Activated naive CD4-positive, alpha-beta T cell treated with anti-CD3 and anti-CD28 coated beads, Interleukin-2, amount 10 ng/mL, durations not matched to agents 7 days and 5 days (primary cell): ENCODE results near the gene NDUFS8.

ENCODE experiments used
- CTCF ChIA-PET: fragments of 350-600 bp; sonication (Branson Sonifier 250); formaldehyde crosslinking; loops from one replicate; lab custom pipeline; 2021; ENCODE audit warnings: antibody characterized with exemption; lab: Charles Lee
- DNase-seq: peaks from one replicate; pipeline ENCODE4 v3.0.0-alpha.2; 2020
- H3K27ac Mint-ChIP-seq: one replicate; pipeline ENCODE4 v1.8.0; 2021; ENCODE audit warnings: mild to moderate bottlenecking, moderate library complexity, mixed read lengths
- H3K27me3 Mint-ChIP-seq: one replicate; pipeline ENCODE4 v1.8.0; 2021; ENCODE audit warnings: mild to moderate bottlenecking, mixed read lengths
- H3K36me3 Mint-ChIP-seq: one replicate; pipeline ENCODE4 v1.8.0; 2021; ENCODE audit warnings: mixed read lengths
- H3K4me1 Mint-ChIP-seq: one replicate; pipeline ENCODE4 v1.8.0; 2021; ENCODE audit warnings: mixed read lengths
- H3K4me3 Mint-ChIP-seq: one replicate; pipeline ENCODE4 v1.8.0; 2021; ENCODE audit warnings: mild to moderate bottlenecking, moderate library complexity, mixed read lengths
- H3K9me3 Mint-ChIP-seq: one replicate; pipeline ENCODE4 v1.8.0; 2021; ENCODE audit warnings: mixed read lengths

NDUFS8 gene

DNA sequence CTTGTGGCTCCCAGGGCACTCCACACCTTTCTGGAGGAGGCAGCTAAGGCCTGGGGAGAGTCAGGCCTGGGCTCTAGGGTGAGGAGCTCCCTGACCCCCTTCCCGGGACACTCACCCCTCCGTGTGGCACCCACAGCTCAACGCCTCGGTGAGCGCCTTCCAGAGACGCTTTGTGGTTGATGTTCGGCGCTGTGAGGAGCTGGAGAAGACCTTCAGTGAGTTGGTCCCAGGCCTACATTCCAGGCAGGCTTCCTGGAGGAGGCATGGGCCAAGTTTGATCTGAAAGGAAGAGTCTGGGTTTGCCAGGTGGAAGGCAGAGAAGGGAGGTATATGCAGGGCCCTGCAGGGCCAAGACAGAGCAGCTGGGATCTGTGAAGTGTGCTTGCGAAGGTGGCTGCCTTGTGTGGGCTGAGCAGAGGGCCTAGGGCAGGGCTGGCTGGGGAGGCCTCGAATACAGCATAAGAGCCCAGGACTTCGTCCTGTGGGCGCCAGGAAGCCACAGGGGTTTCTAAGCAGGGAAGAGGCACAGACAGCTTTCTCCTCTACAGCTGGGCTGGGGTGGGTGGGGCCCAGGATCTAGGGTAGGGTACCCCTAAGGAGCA lies 11.2 kb downstream of the NDUFS8 start:
- Mint-ChIP-seq H3K4me3 (peak overlapping the region; percentile 54), H3K27me3 (no peaks in the 10 kb centered on the region), H3K27ac (peak overlapping the region; percentile 81), H3K36me3 (peaks cover 10% of the 10 kb centered on the region), H3K4me1 (peaks cover 26% of the 10 kb centered on the region), H3K9me3 (no peaks in the 10 kb centered on the region)
- CTCF ChIA-PET, result interaction anchor here (1.6 kb wide), 1 partner anchor 32 kb away, joined by 5 read pairs; the partner anchor contains the start of gene ALDH3B1
- no peak for DNase-seq

GRCh38 chr11:68042219-68043028 lies 11.9 kb downstream of the NDUFS8 start:
- H3K36me3 Mint-ChIP-seq, result peaks cover 11% of the 10 kb centered on the region
- peaks cover 19% of the 10 kb centered on the region for H3K4me1 Mint-ChIP-seq
- DNase-seq, result no peak
- no peak overlapping the region for H3K4me3 Mint-ChIP-seq
- H3K27ac Mint-ChIP-seq, result peak overlapping the region; percentile 45
- no peaks in the 10 kb centered on the region for H3K27me3 Mint-ChIP-seq
- CTCF ChIA-PET, result interaction anchor here (0.6 kb wide), 1 partner anchor 156 kb away, joined by 3 read pairs; no protein-coding TSS in a partner anchor
- H3K9me3 Mint-ChIP-seq, result no peaks in the 10 kb centered on the region

GRCh38 chr11:68043029-68043348 lies 12.5 kb downstream of the NDUFS8 start:
- no peak overlapping the region for H3K27ac Mint-ChIP-seq
- H3K27me3 Mint-ChIP-seq, result no peaks in the 10 kb centered on the region
- CTCF ChIA-PET, result no interaction called here
- no peaks in the 10 kb centered on the region for H3K9me3 Mint-ChIP-seq
- DNase-seq, result no peak
- H3K4me3 Mint-ChIP-seq, result no peak overlapping the region
- peaks cover 15% of the 10 kb centered on the region for H3K4me1 Mint-ChIP-seq
- peaks cover 13% of the 10 kb centered on the region for H3K36me3 Mint-ChIP-seq

- no peak overlapping the region for H3K4me3 Mint-ChIP-seq
- H3K27ac Mint-ChIP-seq, result no peak overlapping the region
- H3K9me3 Mint-ChIP-seq, result no peaks in the 10 kb centered on the region
- no peak for DNase-seq
- CTCF ChIA-PET, result no interaction called here
- H3K4me1 Mint-ChIP-seq, result peaks cover 15% of the 10 kb centered on the region
- no peaks in the 10 kb centered on the region for H3K27me3 Mint-ChIP-seq
- peaks cover 16% of the 10 kb centered on the region for H3K36me3 Mint-ChIP-seq
Measured at GRCh38 chr11:68043349-68044144, 13.1 kb downstream of the NDUFS8 start.

- no peak overlapping the region for H3K4me3 Mint-ChIP-seq
- no peaks in the 10 kb centered on the region for H3K9me3 Mint-ChIP-seq
- no peak overlapping the region for H3K27ac Mint-ChIP-seq
- CTCF ChIA-PET, result no interaction called here
- peaks cover 16% of the 10 kb centered on the region for H3K36me3 Mint-ChIP-seq
- no peak for DNase-seq
- H3K4me1 Mint-ChIP-seq, result peaks cover 15% of the 10 kb centered on the region
- no peaks in the 10 kb centered on the region for H3K27me3 Mint-ChIP-seq
Measured at GRCh38 chr11:68044145-68044813, 13.8 kb downstream of the NDUFS8 start.

GRCh38 chr11:68044898-68045351 lies 14.4 kb downstream of the NDUFS8 start:
- H3K4me1 Mint-ChIP-seq, result peaks cover 15% of the 10 kb centered on the region
- H3K27ac Mint-ChIP-seq, result no peak overlapping the region
- H3K27me3 Mint-ChIP-seq, result no peaks in the 10 kb centered on the region

DNA sequence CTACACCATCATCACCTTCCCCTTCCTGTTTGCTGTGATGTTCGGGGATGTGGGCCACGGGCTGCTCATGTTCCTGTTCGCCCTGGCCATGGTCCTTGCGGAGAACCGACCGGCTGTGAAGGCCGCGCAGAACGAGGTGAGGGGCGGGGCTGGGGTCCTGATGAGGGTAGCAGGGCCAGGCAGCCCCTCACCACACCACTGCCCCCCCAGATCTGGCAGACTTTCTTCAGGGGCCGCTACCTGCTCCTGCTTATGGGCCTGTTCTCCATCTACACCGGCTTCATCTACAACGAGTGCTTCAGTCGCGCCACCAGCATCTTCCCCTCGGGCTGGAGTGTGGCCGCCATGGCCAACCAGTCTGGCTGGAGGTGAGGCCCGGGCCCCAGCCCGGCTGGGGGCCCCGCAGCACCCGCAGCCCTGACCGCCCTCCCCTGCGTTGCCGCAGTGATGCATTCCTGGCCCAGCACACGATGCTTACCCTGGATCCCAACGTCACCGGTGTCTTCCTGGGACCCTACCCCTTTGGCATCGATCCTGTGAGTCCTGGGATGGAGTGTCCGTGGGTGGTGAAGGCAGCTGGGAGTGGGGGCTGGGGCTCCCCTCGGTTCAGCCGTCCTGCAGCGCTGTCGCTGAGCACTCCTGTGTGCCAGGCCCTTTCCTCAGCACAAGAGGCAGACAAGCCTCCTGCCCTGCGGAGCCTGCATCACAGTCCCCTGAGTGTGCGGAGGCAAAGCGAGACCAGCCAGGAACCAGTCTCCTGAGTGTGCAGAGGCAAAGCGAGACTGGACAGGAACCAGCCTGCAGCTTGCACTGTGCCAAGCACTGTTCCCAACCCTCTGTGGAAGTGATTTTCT lies 17.2 kb downstream of the NDUFS8 start:
- no peaks in the 10 kb centered on the region for H3K27me3 Mint-ChIP-seq
- no peak overlapping the region for H3K27ac Mint-ChIP-seq

More at GRCh38 chr11:68044898-68045351, 14.4 kb downstream of the NDUFS8 start:
- CTCF ChIA-PET, result no interaction called here
- H3K36me3 Mint-ChIP-seq, result peaks cover 16% of the 10 kb centered on the region
- no peaks in the 10 kb centered on the region for H3K9me3 Mint-ChIP-seq
- H3K4me3 Mint-ChIP-seq, result no peak overlapping the region
- no peak for DNase-seq

DNA sequence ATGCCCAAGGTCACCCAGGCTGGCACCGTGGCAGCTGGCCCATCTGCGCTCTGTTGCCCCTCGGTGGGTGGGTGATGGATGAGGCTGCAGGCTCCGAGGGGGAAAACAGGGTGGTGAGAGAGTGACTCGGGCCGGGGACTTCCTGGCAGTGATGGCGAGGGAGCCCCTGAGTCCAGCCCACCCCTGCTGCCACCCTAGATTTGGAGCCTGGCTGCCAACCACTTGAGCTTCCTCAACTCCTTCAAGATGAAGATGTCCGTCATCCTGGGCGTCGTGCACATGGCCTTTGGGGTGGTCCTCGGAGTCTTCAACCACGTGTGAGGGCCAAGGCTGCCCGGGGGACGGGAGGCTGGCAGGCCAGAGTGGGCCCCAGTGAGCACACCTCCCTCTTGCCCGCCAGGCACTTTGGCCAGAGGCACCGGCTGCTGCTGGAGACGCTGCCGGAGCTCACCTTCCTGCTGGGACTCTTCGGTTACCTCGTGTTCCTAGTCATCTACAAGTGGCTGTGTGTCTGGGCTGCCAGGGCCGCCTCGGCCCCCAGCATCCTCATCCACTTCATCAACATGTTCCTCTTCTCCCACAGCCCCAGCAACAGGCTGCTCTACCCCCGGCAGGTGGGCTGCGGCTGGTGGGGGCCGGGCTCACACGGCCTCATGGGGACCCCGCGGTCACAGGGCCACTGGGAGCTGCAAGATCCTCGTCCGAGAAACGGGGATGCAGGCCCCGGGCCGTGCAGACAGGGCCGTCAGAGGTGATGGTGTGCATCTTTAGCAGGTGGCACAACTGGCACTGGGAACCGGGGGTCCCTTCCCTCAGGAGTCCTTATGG lies 18.4 kb downstream of the NDUFS8 start:
- Mint-ChIP-seq H3K4me3 (no peak overlapping the region), H3K36me3 (peaks cover 33% of the 10 kb centered on the region), H3K4me1 (no peaks in the 10 kb centered on the region)

More for the DNA sequence above, 17.2 kb downstream of the NDUFS8 start:
- no peak for DNase-seq
- Mint-ChIP-seq H3K4me3 (no peak overlapping the region), H3K36me3 (peaks cover 28% of the 10 kb centered on the region), H3K9me3 (no peaks in the 10 kb centered on the region), H3K4me1 (no peaks in the 10 kb centered on the region)
- CTCF ChIA-PET, result no interaction called here

DNA sequence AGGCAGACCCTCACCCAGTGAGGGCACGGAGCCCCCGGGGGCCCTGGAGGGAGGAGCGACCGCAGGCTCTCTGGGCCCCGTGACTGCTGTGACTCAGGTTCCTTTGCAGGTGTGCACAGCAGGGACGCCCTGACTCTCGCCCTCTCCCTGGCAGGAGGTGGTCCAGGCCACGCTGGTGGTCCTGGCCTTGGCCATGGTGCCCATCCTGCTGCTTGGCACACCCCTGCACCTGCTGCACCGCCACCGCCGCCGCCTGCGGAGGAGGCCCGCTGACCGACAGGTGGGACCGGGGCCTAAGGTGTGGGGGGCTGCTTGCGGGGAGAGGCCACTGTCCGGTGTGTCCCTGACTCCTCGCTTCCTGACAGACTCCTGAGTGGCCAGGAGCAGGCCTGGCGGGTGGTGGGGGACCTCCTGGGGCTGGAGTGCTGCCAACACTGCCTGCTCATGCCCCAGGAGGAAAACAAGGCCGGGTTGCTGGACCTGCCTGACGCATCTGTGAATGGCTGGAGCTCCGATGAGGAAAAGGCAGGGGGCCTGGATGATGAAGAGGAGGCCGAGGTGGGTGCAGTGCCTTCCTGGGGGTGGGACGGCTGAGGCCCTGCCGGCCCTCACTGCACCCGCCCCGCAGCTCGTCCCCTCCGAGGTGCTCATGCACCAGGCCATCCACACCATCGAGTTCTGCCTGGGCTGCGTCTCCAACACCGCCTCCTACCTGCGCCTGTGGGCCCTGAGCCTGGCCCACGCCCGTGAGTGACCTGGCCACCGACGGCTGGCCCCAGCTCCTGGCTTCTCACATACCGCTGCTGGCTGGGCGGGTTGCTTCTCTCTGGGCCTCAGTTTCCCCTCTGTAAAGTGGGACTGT lies 19.3 kb downstream of the NDUFS8 start:
- no peak overlapping the region for H3K27ac Mint-ChIP-seq
- no peak for DNase-seq
- H3K27me3 Mint-ChIP-seq, result no peaks in the 10 kb centered on the region
- no peaks in the 10 kb centered on the region for H3K4me1 Mint-ChIP-seq
- H3K9me3 Mint-ChIP-seq, result no peaks in the 10 kb centered on the region
- CTCF ChIA-PET, result no interaction called here
- peaks cover 31% of the 10 kb centered on the region for H3K36me3 Mint-ChIP-seq
- H3K4me3 Mint-ChIP-seq, result no peak overlapping the region

More for the DNA sequence above, 18.4 kb downstream of the NDUFS8 start:
- Mint-ChIP-seq H3K27me3 (no peaks in the 10 kb centered on the region), H3K27ac (no peak overlapping the region), H3K9me3 (no peaks in the 10 kb centered on the region)
- CTCF ChIA-PET, result no interaction called here
- DNase-seq, result no peak

DNA sequence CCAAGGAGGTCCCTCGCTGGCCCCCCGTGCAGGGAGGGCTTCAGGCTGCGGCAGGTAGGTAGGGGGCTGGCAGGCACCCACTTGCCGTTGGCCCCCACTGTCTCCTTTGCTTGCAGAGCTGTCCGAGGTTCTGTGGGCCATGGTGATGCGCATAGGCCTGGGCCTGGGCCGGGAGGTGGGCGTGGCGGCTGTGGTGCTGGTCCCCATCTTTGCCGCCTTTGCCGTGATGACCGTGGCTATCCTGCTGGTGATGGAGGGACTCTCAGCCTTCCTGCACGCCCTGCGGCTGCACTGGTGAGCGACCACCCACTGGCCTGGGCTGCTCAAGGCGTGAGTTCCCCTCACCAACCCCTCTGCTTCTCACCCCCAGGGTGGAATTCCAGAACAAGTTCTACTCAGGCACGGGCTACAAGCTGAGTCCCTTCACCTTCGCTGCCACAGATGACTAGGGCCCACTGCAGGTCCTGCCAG lies 19.9 kb downstream of the NDUFS8 start:
- Mint-ChIP-seq H3K27ac (no peak overlapping the region), H3K4me3 (no peak overlapping the region), H3K9me3 (no peaks in the 10 kb centered on the region), H3K36me3 (peaks cover 31% of the 10 kb centered on the region), H3K27me3 (no peaks in the 10 kb centered on the region), H3K4me1 (no peaks in the 10 kb centered on the region)
- no peak for DNase-seq
- CTCF ChIA-PET, result no interaction called here

- H3K27ac Mint-ChIP-seq, result peak overlapping the region; percentile 11
- H3K36me3 Mint-ChIP-seq, result peaks cover 31% of the 10 kb centered on the region
- DNase-seq, result no peak
- H3K4me3 Mint-ChIP-seq, result no peak overlapping the region
- no peaks in the 10 kb centered on the region for H3K27me3 Mint-ChIP-seq
- H3K4me1 Mint-ChIP-seq, result no peaks in the 10 kb centered on the region
- CTCF ChIA-PET, result no interaction called here
- no peaks in the 10 kb centered on the region for H3K9me3 Mint-ChIP-seq
Measured at GRCh38 chr11:68051191-68052136, 21.0 kb downstream of the NDUFS8 start.
